ENCODE results near the gene UBXN10.
A peak's percentile ranks its signal among the peaks of the same experiment; 100 is the strongest.

The UBXN10 gene

GRCh38 chr1:20185834-20186782 is at the start of gene UBXN10, which contains the start of gene PLA2G2C:
TSS of gene UBXN10 (plus strand) at chr1:20186096. CDS start at chr1:20190562, 4,466 bp downstream.
TSS of gene PLA2G2C (minus strand) at chr1:20186518. CDS start at chr1:20177363, 9,155 bp downstream.
- no peak for TF ChIP-seq CTCF (IDR thresholded peaks at IDR 0.05; ENCODE audit: borderline replicate concordance, control extremely low read depth, extremely low read depth, insufficient read depth, missing control alignments)
- peak; percentile 73 for DNase-seq (ENCODE audit: low spot score)
- in situ Hi-C loops (cut with MboI; ENCODE audit: low sequenced_read_pairs, unreplicated experiment): no loop called here

- in situ Hi-C loops (cut with MboI; ENCODE audit: low sequenced_read_pairs, unreplicated experiment): no loop called here
- no peak for DNase-seq (ENCODE audit: low spot score)
- no peak for TF ChIP-seq CTCF (IDR thresholded peaks at IDR 0.05; ENCODE audit: borderline replicate concordance, control extremely low read depth, extremely low read depth, insufficient read depth, missing control alignments)
These were observed 49.6 kb upstream of the UBXN10 start for GRCh38 chr1:20136249-20136648.

- TF ChIP-seq CTCF (IDR thresholded peaks at IDR 0.05; ENCODE audit: borderline replicate concordance, control extremely low read depth, extremely low read depth, insufficient read depth, missing control alignments): no peak
- in situ Hi-C loops (cut with MboI; ENCODE audit: low sequenced_read_pairs, unreplicated experiment): no loop called here
- DNase-seq (ENCODE audit: low spot score): no peak
These were observed 48.8 kb upstream of the UBXN10 start for GRCh38 chr1:20137055-20137454.

- in situ Hi-C loops (cut with MboI; ENCODE audit: low sequenced_read_pairs, unreplicated experiment): no loop called here
- no peak for DNase-seq (ENCODE audit: low spot score)
- TF ChIP-seq CTCF (IDR thresholded peaks at IDR 0.05; ENCODE audit: borderline replicate concordance, control extremely low read depth, extremely low read depth, insufficient read depth, missing control alignments): no peak
These were observed 48.3 kb upstream of the UBXN10 start for GRCh38 chr1:20137604-20138003.

GRCh38 chr1:20138346-20138745 is 47.5 kb upstream of the UBXN10 start:
- no peak for DNase-seq (ENCODE audit: low spot score)
- in situ Hi-C loops (cut with MboI; ENCODE audit: low sequenced_read_pairs, unreplicated experiment): no loop called here
- no peak for TF ChIP-seq CTCF (IDR thresholded peaks at IDR 0.05; ENCODE audit: borderline replicate concordance, control extremely low read depth, extremely low read depth, insufficient read depth, missing control alignments)

GRCh38 chr1:20138961-20139550 is 46.8 kb upstream of the UBXN10 start, which contains the start of gene PLA2G2F:
TSS of gene PLA2G2F (plus strand) at chr1:20139323. CDS start at chr1:20139428, 105 bp downstream.
- in situ Hi-C loops (cut with MboI; ENCODE audit: low sequenced_read_pairs, unreplicated experiment): no loop called here
- TF ChIP-seq CTCF (IDR thresholded peaks at IDR 0.05; ENCODE audit: borderline replicate concordance, control extremely low read depth, extremely low read depth, insufficient read depth, missing control alignments): no peak
- DNase-seq (ENCODE audit: low spot score): no peak

Data from GM13976 (cell line).